Body of pancreas (tissue), 4 donors: ENCODE results near the gene GPATCH2.

ENCODE experiments used
- CTCF ChIP-seq, 7 experiments: fragments of 450-650 bp in 4 of 7; fragments of 200-600 bp in 3 of 7; sonication (generic) in 3 of 7; IDR thresholded peaks; one replicate each; pipeline ENCODE4 v1.5.1; 2016 to 2019; ENCODE audit warnings: antibody characterized with exemption in 7 of 7
- POLR2A ChIP-seq, 3 donors: fragments of 450-650 bp; IDR thresholded peaks; one replicate each; pipeline ENCODE4 v1.6.1; 2016; ENCODE audit warnings: antibody characterized with exemption in 3 of 3, mild to moderate bottlenecking in 2 of 3

GRCh38 chr1:217484871-217485270 lies 146.0 kb downstream of the GPATCH2 start:
- TF ChIP-seq POLR2A (IDR thresholded peaks at IDR 0.05) (no peak), CTCF (IDR thresholded peaks at IDR 0.05) (no peak)
